ENCODE data around the gene BCL11A.

- no peak for TF ChIP-seq CTCF (IDR thresholded peaks at IDR 0.05)
- no peak for TF ChIP-seq POLR2AphosphoS5 (IDR thresholded peaks at IDR 0.05; ENCODE audit: low read depth, low read length)
- no peak for TF ChIP-seq SIN3A (IDR thresholded peaks at IDR 0.05; ENCODE audit: borderline replicate concordance, insufficient read depth, low read depth, low read length)
Measured at GRCh38 chr2:60505880-60506260, 47.6 kb downstream of the BCL11A start.
